Measurements from ENCODE around the gene CLEC1A. TPM values are rescaled to one million over a fixed set of nuclear protein-coding genes. Genes with fewer than 3 reads are reported as not detected.

The CLEC1A gene
- total RNA-seq, 4 donors from 2014 or later: 2.6 to 22.6 (median 13.8) TPM

- Histone ChIP-seq H3K4me3 (no peak overlapping the region), H3K27me3 (no peaks in the 10 kb centered on the region), H3K27ac (no peak overlapping the region), H3K9me3 (no peaks in the 10 kb centered on the region), H3K4me1 (no peaks in the 10 kb centered on the region), H3K36me3 (no peaks in the 10 kb centered on the region)
- TF ChIP-seq POLR2A (IDR thresholded peaks at IDR 0.05): no peak
- TF ChIP-seq CTCF (IDR thresholded peaks at IDR 0.05): no peak
- intact Hi-C loops (cut with DNase I; ENCODE audit: low total_unique reads): no loop called here
- no peak for DNase-seq
Observed at GRCh38 chr12:10115890-10116289, 17.1 kb upstream of the CLEC1A start.

GRCh38 chr12:10115311-10115710 is 16.5 kb upstream of the CLEC1A start:
- H3K27ac ChIP-seq: no peak overlapping the region
- no peak overlapping the region for H3K4me3 ChIP-seq
- no peaks in the 10 kb centered on the region for H3K36me3 ChIP-seq
- H3K27me3 ChIP-seq: no peaks in the 10 kb centered on the region
- DNase-seq: no peak
- H3K4me1 ChIP-seq: no peaks in the 10 kb centered on the region
- TF ChIP-seq CTCF (IDR thresholded peaks at IDR 0.05) (no peak), POLR2A (IDR thresholded peaks at IDR 0.05) (no peak)
- H3K9me3 ChIP-seq: no peaks in the 10 kb centered on the region
- intact Hi-C loops (cut with DNase I; ENCODE audit: low total_unique reads): no loop called here

- intact Hi-C loops (cut with DNase I; ENCODE audit: low total_unique reads): no loop called here
- Histone ChIP-seq H3K9me3 (no peaks in the 10 kb centered on the region), H3K4me3 (no peak overlapping the region), H3K27me3 (no peaks in the 10 kb centered on the region), H3K4me1 (no peaks in the 10 kb centered on the region), H3K36me3 (no peaks in the 10 kb centered on the region), H3K27ac (no peak overlapping the region)
- DNase-seq: no peak
- TF ChIP-seq POLR2A (IDR thresholded peaks at IDR 0.05): no peak
Observed at GRCh38 chr12:10113920-10114319, 15.1 kb upstream of the CLEC1A start.

GRCh38 chr12:10113075-10113474 is 14.3 kb upstream of the CLEC1A start:
- DNase-seq: no peak
- Histone ChIP-seq H3K36me3 (no peaks in the 10 kb centered on the region), H3K9me3 (no peaks in the 10 kb centered on the region), H3K27me3 (no peaks in the 10 kb centered on the region), H3K27ac (no peak overlapping the region), H3K4me1 (no peaks in the 10 kb centered on the region), H3K4me3 (no peak overlapping the region)
- TF ChIP-seq POLR2A (IDR thresholded peaks at IDR 0.05): no peak
- no peak for TF ChIP-seq CTCF (IDR thresholded peaks at IDR 0.05)
- intact Hi-C loops (cut with DNase I; ENCODE audit: low total_unique reads): no loop called here

- H3K9me3 ChIP-seq: no peaks in the 10 kb centered on the region
- H3K27me3 ChIP-seq: no peaks in the 10 kb centered on the region
- no peak for DNase-seq
- H3K4me1 ChIP-seq: no peaks in the 10 kb centered on the region
- intact Hi-C loops (cut with DNase I; ENCODE audit: low total_unique reads): no loop called here
- H3K4me3 ChIP-seq: no peak overlapping the region
- H3K27ac ChIP-seq: no peak overlapping the region
- TF ChIP-seq CTCF (IDR thresholded peaks at IDR 0.05): no peak
- no peak for TF ChIP-seq POLR2A (IDR thresholded peaks at IDR 0.05)
- no peaks in the 10 kb centered on the region for H3K36me3 ChIP-seq
Observed at GRCh38 chr12:10111451-10111850, 12.7 kb upstream of the CLEC1A start.

- intact Hi-C loops (cut with DNase I; ENCODE audit: low total_unique reads): no loop called here
- Histone ChIP-seq H3K36me3 (no peaks in the 10 kb centered on the region), H3K4me3 (no peak overlapping the region), H3K27me3 (no peaks in the 10 kb centered on the region), H3K27ac (no peak overlapping the region), H3K9me3 (no peaks in the 10 kb centered on the region), H3K4me1 (no peaks in the 10 kb centered on the region)
- DNase-seq: no peak
- TF ChIP-seq CTCF (IDR thresholded peaks at IDR 0.05) (no peak), POLR2A (IDR thresholded peaks at IDR 0.05) (no peak)
Observed at GRCh38 chr12:10110256-10110844, 11.6 kb upstream of the CLEC1A start.

All from uterus (tissue), 4 donors.